Endothelial cell (in vitro differentiated cells): Measurements from ENCODE around the gene TP53BP2. TPM values are rescaled to one million over a fixed set of nuclear protein-coding genes. Genes with fewer than 3 reads are reported as not detected.
"Not testable (repeated sequence)": the region's sequence is repeated elsewhere in the genome, so short reads cannot be mapped to it uniquely, and the experiment has no call there.

Source experiments
- DNase-seq: peaks from one replicate; pipeline ENCODE4 v3.0.0; 2021; ENCODE audit warnings: low spot score
- H3K27ac Mint-ChIP-seq: one replicate; pipeline ENCODE4 v1.8.0; 2021; ENCODE audit warnings: mixed read lengths, inconsistent platforms; ENCODE audit not compliant: unreplicated experiment
- H3K27me3 Mint-ChIP-seq: one replicate; pipeline ENCODE4 v1.8.0; 2021; ENCODE audit warnings: mild to moderate bottlenecking, moderate library complexity, mixed read lengths, inconsistent platforms; ENCODE audit not compliant: unreplicated experiment
- H3K36me3 Mint-ChIP-seq: one replicate; pipeline ENCODE4 v1.8.0; 2021; ENCODE audit warnings: mild to moderate bottlenecking, low read depth, mixed read lengths, inconsistent platforms; ENCODE audit not compliant: unreplicated experiment
- H3K4me1 Mint-ChIP-seq: one replicate; pipeline ENCODE4 v1.8.0; 2021; ENCODE audit warnings: mild to moderate bottlenecking, mixed read lengths, inconsistent platforms; ENCODE audit not compliant: unreplicated experiment
- H3K4me3 Mint-ChIP-seq: one replicate; pipeline ENCODE4 v1.8.0; 2021; ENCODE audit warnings: mild to moderate bottlenecking, mixed read lengths, inconsistent platforms; ENCODE audit not compliant: unreplicated experiment
- H3K9me3 Mint-ChIP-seq: one replicate; pipeline ENCODE4 v1.8.0; 2021; ENCODE audit warnings: mixed read lengths, inconsistent platforms; ENCODE audit not compliant: unreplicated experiment
- total RNA-seq: library from RNA; stranded (reverse); fragmentation: NEBNext Ultra II Directional; extraction: Animal tissue kit (Norgen Biotek cat#: 25700); gene quantifications from one replicate; pipeline ENCODE4 v1.2.1, GENCODE V29; 2021; ENCODE audit not compliant: unreplicated experiment
- TF ChIP-seq, protein P1 (sequence below): fragments of 200-600 bp; sonication (generic); IDR thresholded peaks from one replicate; pipeline ENCODE4 v1.5.0; 2021; ENCODE audit warnings: antibody characterized with exemption; ENCODE audit not compliant: unreplicated experiment

TP53BP2 gene
- total RNA-seq, 1 donor from 2014 or later: 42.0 TPM

DNA sequence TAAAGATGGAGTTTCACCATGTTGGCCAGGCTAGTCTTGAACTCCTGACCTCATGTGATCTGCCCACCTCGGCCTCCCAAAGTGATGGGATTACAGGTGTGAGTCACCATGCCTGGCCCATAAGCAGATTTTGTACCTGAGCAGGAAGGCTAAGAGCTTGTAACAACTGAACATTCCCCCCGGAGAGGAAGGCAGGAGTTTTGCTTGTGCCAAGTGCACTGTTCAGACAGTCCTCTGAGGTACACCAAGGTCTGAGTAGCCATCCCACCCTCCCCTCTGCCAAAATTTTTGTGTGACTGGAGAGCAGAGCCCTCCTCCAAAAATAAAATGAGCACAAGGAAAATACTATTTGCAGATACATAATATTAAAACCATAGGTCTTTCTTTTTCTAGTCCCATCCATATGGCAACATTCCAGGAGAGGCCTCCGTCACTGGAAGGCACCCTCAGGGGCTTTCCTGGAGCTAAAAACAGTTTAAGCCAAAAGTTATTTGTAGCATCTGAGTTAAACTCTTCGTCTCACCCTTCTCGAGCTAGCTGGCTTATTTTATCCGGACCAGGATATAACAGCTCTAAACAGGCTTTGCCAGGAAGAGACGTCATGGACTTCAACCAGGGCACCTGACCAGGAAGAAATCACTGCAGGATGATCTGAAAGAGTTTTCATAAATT lies 106.2 kb downstream of the TP53BP2 start:
- H3K4me1 Mint-ChIP-seq: peaks cover 36% of the 10 kb centered on the region
- H3K4me3 Mint-ChIP-seq: peak overlapping the region; percentile 7
- H3K36me3 Mint-ChIP-seq: peaks cover 24% of the 10 kb centered on the region
- H3K9me3 Mint-ChIP-seq: no peaks in the 10 kb centered on the region
- DNase-seq: no peak
- peaks cover 9% of the 10 kb centered on the region for H3K27me3 Mint-ChIP-seq
- TF ChIP-seq, protein P1, sequence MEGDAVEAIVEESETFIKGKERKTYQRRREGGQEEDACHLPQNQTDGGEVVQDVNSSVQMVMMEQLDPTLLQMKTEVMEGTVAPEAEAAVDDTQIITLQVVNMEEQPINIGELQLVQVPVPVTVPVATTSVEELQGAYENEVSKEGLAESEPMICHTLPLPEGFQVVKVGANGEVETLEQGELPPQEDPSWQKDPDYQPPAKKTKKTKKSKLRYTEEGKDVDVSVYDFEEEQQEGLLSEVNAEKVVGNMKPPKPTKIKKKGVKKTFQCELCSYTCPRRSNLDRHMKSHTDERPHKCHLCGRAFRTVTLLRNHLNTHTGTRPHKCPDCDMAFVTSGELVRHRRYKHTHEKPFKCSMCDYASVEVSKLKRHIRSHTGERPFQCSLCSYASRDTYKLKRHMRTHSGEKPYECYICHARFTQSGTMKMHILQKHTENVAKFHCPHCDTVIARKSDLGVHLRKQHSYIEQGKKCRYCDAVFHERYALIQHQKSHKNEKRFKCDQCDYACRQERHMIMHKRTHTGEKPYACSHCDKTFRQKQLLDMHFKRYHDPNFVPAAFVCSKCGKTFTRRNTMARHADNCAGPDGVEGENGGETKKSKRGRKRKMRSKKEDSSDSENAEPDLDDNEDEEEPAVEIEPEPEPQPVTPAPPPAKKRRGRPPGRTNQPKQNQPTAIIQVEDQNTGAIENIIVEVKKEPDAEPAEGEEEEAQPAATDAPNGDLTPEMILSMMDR: no peak
- H3K27ac Mint-ChIP-seq: no peak overlapping the region

GRCh38 chr1:223738465-223739365 lies 107.0 kb downstream of the TP53BP2 start:
- peaks cover 21% of the 10 kb centered on the region for H3K36me3 Mint-ChIP-seq
- TF ChIP-seq, protein P1: no peak
- H3K4me1 Mint-ChIP-seq: peaks cover 28% of the 10 kb centered on the region
- H3K9me3 Mint-ChIP-seq: no peaks in the 10 kb centered on the region
- H3K4me3 Mint-ChIP-seq: no peak overlapping the region
- no peak for DNase-seq
- H3K27me3 Mint-ChIP-seq: peaks cover 5% of the 10 kb centered on the region
- no peak overlapping the region for H3K27ac Mint-ChIP-seq

- peaks cover 2% of the 10 kb centered on the region for H3K27me3 Mint-ChIP-seq
- H3K9me3 Mint-ChIP-seq: no peaks in the 10 kb centered on the region
- no peak overlapping the region for H3K4me3 Mint-ChIP-seq
- H3K4me1 Mint-ChIP-seq: peaks cover 24% of the 10 kb centered on the region
- H3K27ac Mint-ChIP-seq: no peak overlapping the region
- TF ChIP-seq, protein P1: no peak
- no peak for DNase-seq
- peaks cover 24% of the 10 kb centered on the region for H3K36me3 Mint-ChIP-seq
Observed at GRCh38 chr1:223737342-223737741, 108.4 kb downstream of the TP53BP2 start.

DNA sequence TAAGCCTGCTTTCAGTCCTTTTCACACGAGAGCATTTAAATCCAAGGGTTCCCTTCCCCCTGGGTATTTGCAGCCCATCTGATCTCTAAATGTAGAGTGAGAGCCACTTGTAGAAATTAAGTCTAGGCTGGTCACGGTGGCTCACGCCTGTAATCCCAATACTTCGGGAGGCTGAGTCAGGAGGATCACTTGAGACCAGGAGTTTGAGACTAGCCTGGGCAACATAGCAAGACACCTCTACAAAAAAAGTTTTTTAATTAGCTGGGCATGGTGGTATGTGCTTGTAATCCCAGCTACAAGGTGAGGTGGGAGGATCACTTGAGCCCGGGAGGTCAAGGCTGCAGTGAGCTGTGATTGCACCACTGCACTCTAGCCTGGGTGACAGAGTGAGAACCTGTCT lies 109.1 kb downstream of the TP53BP2 start:
- H3K4me3 Mint-ChIP-seq: peak overlapping the region; percentile 56
- H3K9me3 Mint-ChIP-seq, H3K27ac Mint-ChIP-seq, DNase-seq, H3K27me3 Mint-ChIP-seq: not testable (repeated sequence)
- H3K36me3 Mint-ChIP-seq: peaks cover 30% of the 10 kb centered on the region
- H3K4me1 Mint-ChIP-seq: peaks cover 28% of the 10 kb centered on the region

DNA sequence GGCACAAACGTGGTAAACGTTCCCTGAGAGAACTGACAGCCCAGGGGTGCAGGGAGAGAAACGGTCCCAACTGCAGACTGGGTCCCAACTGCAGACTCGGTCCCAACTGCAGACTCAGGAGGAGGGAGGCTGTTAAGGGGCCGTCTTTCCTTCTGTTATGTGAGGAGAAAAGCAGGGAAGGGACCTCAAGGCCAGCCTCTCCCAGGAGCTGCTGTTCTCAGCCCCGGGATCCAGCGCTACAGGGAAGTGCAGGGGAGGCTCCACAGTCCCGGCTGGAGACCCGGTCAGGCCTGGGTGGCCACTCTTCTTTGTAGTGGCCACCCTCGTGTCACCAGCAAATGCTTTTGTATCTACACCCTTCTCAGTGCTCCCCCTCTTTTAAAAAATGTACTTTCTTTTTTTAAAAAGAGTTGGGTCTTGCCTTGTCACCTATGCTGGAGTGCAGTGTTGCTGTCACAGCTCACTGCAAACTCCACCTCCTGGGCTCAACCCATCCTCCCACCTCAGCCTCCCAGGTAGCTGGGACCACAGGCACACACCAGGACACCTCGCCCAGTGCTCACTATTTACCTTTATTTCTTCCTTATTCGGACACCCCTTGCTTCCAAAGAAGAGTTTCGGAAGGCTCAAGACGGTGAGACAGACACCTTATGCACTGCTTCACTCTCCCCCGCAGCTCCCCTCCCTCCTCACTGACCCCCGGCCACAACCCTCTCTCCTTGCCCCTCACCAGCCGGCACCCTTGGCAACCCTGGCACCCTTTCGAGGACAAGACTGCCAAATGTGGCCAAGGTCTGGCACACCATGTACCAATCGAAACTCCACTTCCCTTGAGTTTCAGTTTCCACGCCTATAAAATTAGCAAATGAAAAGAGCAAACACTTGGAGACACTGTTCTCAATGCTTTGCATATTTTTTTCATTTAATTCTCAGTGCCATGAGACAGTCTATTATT lies 111.6 kb downstream of the TP53BP2 start:
- H3K4me3 Mint-ChIP-seq: no peak overlapping the region
- no peaks in the 10 kb centered on the region for H3K9me3 Mint-ChIP-seq
- peaks cover 41% of the 10 kb centered on the region for H3K36me3 Mint-ChIP-seq
- peaks cover 31% of the 10 kb centered on the region for H3K4me1 Mint-ChIP-seq
- TF ChIP-seq, protein P1: no peak
- peaks cover 4% of the 10 kb centered on the region for H3K27me3 Mint-ChIP-seq
- DNase-seq: no peak
- no peak overlapping the region for H3K27ac Mint-ChIP-seq
